GM21723 (cell line): ENCODE measurements around the gene COBL.

Source experiments
- ATAC-seq: cut with Tn5 transposase; IDR thresholded peaks from one replicate; pipeline ENCODE4 v1.9.1; 2021; ENCODE audit warnings: mild to moderate bottlenecking, moderate library complexity; ENCODE audit not compliant: unreplicated experiment

The COBL gene

GRCh38 chr7:51328351-51328801 is 11.8 kb upstream of the COBL start:
- no peak for ATAC-seq

GRCh38 chr7:51327287-51327717 is 10.7 kb upstream of the COBL start:
- ATAC-seq, result no peak

DNA sequence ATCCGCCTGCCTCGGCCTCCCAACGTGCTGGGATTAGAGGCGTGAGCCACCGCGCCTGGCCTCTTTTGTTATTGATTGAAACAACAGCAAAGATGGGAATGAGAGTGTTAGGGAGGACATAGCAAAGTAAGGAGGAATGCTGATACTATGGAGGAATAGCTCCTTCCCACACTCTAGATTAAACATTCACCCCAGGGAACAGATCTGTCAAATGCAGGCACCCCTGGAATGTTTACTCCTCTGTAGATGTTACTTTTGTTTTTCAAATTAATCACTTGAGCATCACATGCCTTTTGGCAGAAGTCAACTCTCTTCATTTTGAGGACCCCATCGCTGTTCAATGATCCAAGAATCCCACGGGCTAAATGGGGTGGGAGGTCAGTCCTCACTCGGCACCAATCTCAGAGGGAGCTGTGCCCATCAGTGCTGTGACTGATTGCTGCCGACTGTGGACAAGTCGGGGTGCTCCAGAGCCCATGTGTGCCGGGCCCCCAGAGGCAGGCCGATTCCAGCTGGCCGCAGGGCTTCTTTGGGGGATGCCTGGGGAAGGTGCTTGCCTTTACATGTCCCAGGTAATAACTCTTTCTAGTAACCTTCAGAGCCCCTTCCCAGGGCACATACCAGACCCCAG is 10.2 kb upstream of the COBL start:
- no peak for ATAC-seq

DNA sequence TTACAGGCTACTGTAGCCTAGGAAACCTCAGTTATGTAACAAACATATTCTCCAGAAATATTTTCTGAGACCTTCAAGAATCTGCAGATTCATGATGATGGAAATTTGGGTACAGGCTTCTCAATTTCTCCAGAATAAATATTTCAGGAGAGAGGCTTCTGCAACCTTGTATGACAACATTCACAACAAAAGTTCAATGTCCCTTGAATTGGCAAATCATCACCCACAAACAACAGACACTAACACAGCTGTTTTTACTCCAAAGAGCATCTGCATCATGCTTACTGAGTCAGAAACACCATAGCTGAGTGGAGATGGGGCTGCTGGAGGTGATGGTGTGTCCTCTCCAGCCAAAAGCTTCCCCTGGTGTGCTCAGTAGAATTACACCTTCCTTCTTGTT is 9.3 kb upstream of the COBL start:
- ATAC-seq, result no peak

DNA sequence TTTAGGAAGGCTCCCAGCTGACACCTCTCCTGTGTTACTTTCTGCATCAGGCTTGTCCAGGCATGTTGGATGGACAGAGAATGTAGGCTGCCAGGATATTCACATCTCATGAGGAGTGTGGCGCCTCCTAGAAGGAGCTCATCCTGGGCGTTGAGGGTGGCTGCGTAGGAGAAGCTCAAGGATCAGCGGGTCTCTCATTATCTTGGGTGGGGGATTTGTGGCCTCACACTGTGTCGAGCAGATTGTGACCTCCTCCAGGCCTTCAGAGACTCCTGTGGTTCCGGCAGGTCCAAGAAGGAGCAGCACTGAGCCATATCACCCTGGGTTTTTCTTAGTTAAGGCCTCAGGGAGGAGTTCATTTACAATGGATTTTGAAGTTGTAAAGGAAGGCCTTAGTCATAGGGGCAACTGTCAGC is 8.7 kb upstream of the COBL start:
- ATAC-seq, result no peak

DNA sequence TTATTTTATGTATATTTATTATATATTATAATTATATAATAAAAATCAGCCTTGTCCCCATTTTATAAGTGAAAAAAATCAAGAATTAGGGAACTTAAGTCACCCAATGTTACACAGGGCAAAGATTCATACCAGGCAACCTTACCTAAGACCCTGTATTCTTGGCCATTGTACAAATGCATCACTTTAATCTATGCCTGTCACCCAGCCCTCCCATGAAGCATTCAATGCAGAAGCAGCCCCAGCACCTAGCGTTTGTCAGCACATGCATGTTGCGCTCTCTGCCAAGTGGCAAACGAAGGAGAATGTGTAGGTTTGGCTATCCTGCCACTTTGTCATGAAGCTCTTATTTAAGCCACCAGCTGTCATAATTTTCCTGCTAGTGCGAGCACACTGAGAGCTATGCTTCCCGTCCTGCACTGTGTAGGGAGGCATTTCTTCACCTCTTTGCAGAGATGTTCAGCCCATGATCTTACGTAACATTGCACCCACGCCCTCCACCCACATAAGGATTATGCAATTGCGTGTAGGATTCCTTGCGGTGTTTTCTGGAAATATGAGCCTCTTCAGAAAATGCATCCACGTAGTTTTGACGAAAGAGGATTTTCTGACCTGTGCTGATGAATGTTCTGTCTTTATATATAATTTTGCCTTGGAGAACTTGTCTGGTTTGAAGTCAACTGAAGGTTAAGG is 7.7 kb upstream of the COBL start:
- ATAC-seq, result no peak

GRCh38 chr7:51321961-51322515 is 5.4 kb upstream of the COBL start:
- no peak for ATAC-seq

DNA sequence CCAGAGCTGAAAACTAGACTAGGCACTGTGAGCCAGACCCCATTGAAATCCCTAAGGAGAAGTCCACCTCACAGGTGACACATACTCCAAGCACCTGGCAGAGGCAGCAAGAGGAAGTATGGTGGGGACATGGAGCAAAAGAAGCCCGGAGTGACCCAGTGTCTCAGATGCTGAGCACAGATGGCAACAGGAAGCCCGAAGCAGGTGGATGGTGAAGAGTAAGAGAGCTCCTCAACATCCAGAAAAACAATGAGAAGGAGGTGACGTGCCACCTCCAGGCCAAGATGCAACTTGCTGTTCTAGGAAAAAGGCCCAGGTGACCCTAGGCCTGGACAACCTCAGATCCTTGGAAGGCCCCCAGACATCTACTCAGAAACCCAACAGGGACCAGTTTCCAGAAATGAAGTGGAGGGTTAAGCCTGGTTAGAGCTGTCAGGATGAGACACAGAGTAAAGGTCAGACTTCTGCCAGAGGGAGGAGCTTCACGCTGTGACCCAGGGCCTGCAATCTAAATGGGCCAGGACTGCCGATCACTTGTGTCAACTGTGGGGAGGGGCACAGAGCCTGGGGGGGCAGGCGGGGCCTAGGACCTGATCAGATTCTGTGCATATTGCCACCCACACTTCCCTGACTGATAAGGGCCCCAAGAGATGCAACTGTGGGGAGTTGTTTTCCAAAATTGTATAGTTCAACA is 2.4 kb upstream of the COBL start:
- no peak for ATAC-seq

DNA sequence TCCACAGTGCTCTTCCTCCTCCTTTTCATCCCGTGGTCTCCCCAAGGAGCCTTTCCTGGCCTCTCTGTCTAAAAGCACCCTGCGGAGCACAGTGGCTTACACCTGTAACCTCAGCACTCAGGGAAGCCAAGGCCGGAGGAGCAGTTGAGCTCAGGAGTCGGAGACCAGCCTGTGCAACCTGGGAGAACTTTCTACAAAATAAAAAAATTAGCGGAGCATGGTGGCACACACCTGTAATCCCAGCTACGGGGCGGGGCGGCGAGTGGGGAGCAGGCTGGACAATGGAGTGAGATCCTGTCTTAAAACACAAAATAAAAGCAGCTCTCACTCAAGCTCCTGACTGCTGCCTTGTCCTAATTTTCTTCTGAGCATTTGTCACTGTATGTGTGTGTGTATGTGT is 1.4 kb upstream of the COBL start:
- ATAC-seq, result no peak

DNA sequence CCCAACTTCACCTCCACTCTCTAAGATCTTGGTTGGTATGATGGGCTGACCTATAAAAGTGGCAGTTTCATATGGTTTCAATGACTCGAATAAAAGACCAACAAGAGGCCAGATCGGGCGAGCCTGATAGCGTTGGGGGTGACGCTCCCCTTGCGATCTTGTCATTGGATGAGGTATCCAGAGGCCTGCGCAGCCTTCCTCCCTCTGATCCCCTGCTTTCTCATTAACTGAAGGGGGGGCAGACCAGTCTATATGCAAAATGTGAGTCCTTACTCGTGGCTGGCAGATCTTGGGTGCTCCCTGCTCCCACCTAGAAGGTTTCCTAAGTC is 937 bp upstream of the COBL start:
- ATAC-seq, result no peak

GRCh38 chr7:51316262-51316665 is 345 bp downstream of the COBL start:
- ATAC-seq, result no peak

- no peak for ATAC-seq
Observed at GRCh38 chr7:51315393-51316261, 982 bp downstream of the COBL start.

GRCh38 chr7:51314726-51315125 is 1.9 kb downstream of the COBL start:
- no peak for ATAC-seq

DNA sequence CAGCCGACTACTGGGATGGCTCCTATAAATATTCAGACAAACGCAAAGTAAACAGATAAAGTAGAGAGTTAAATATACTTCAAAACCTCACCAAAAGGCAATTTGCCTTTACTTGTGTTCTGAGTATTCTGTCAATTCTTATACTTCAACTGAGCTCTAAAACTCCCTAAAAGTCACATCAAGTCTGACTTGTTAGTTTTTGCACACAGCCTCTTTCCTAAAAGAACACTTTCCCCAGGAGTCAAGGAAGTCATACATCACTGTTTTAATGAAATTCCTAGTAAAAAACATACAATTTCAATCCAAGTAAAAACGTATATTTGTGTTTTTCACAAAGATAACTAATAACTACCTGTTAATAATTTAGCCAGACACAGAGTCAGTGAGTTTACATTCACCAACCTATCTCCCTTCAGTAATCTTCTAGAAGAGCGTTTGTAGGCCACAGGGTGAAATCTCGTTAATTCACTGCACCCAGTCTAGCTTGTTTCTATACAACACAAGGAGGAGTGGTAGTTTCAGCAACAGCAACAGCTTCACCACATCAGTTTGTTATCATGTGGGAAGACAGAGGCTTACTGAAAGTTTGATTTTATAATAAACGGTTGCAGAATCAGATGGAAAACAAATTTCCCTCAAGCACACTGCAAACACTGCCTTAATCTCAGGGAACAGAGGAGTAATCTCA is 2.7 kb downstream of the COBL start:
- ATAC-seq, result no peak

DNA sequence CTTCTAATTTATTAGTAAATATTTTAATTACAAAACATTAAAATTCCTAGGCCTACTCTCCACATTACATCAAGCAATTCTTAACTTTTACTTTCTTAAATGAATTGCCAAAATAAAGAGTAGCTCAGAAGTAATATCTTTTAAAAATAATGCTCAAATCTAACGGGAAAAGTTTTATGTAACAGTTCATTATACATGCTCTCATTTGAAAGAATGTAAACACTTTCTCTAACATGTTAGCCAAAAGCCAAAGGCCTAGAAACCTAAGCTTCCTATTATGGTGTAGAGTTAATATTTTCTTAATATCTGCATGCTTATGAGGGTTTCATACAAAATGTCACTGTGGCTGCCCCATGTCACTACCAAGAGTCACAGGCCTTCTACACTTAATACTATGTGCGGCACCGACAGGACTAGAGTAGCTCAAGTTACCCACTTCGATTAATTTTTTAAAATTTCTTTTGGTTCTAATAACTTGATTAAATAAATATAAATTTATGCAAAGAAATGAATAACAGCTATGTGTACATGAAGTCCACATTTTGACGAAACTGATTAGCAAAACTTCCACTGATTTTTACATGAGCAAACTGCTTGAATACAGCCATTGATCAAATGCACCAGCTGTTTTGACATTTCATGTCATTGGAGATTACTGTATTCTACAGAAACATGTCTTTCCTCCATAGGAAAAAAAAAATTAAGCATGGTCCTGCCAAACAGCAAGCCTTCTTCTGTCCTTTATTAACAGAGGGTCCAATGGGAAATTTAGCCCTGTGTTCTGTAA is 3.5 kb downstream of the COBL start:
- no peak for ATAC-seq

DNA sequence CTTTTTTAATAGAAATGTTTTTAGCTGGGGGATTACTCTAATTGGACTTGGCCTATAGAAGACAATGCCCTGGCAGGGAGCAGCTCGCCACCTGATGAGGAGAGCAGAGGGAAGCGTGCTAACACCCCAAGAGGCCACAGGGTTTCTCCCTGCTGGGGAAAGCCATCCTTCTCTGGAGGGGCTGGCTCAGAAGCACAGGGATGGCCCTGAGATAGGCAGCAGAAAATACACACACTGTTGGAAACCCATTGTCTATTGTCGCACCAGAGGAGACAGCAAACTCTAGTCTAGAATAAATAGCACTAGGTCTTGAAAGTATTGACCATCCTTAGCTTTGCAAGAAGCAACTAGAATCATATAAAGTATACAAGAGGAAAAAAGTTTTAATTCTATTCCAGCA is 5.4 kb downstream of the COBL start:
- ATAC-seq, result no peak

DNA sequence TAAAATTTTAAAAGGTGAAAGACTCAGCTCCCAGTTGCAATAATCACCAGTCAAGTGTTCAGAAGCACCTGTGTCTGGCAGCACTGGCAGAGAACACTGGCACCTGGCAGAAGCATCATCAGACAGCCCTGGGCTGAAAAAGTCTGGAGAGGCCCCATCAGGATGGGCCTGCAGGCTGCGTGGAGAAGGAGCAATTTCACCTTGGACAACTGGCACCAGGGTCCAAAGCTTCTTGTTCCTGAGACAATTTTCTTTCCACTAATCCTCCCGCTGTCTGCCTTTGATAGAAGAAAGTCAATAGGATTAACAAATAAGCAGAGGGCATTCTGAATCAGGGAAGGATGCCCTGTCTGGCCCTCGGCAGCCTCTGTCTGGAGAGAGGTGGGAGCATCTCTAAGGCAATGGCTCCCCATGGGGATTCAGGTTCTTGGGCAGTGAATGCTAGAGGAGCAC is 6.5 kb downstream of the COBL start:
- no peak for ATAC-seq

GRCh38 chr7:51309361-51310130 is 7.1 kb downstream of the COBL start:
- no peak for ATAC-seq

DNA sequence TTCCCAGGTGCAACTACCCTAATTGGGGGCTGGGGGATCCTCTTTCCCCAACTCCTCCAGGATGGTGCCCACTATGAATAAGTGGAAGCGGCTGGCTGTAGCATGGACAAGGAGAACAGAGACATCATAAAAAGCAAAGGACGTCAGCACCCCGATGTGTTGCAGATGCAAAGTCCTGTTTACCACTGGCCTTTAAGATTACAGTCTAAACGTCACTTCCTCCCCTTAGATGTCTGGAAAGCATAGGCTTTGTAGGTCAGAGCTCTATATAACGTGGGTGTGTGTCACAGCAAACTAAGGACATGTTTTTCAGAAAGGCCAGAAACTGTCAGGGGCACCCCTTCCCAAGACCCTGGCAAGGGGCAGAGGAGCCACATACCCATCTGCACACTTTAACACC is 7.9 kb downstream of the COBL start:
- no peak for ATAC-seq
